Measurements from ENCODE around the gene CCDC141.

CCDC141 gene

GRCh38 chr2:178829981-178830380, 220.0 kb downstream of the CCDC141 start:
- no peak for ATAC-seq

DNA sequence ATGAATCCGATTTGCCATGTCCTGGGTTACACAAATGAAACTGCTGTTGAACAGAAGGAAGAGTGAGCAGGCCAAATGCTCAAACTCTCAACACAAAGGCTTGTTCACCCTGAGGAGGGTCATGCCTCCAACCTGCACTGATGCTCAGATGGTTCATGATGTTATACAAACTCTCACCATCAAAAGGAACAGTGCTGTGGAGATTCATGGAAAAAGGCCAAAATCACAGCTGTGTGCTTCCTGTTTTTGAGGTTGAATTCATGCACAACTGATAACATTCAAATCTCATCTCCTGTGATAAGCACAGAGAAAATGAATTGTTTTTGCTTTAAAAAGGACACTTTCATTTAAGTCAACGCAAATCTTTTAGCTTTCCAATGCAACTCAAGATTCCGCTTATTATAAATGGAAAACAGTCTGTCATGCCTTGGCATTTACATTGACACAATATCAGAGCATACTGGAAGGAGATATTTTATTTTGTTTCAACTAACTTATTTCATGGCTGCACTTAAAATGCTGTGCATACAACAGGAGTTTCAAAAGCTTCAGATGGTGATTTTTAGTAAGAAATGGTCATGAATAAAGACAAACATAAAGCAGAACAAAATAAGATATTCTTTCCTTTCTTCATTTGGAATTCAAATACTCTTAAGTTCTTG, 220.5 kb downstream of the CCDC141 start:
- peaks cover 50% of the 10 kb centered on the region for H3K36me3 Mint-ChIP-seq
- H3K4me3 Mint-ChIP-seq = no peak overlapping the region
- peaks cover 4% of the 10 kb centered on the region for H3K9me3 Mint-ChIP-seq
- no peaks in the 10 kb centered on the region for H3K27me3 Mint-ChIP-seq
- H3K27ac Mint-ChIP-seq = no peak overlapping the region
- ATAC-seq = no peak
- H3K4me1 Mint-ChIP-seq = peaks cover 6% of the 10 kb centered on the region

More at GRCh38 chr2:178829981-178830380, 220.0 kb downstream of the CCDC141 start:
- Mint-ChIP-seq H3K9me3 (peaks cover 4% of the 10 kb centered on the region), H3K4me1 (peaks cover 6% of the 10 kb centered on the region), H3K27me3 (no peaks in the 10 kb centered on the region), H3K27ac (no peak overlapping the region), H3K36me3 (peaks cover 50% of the 10 kb centered on the region), H3K4me3 (no peak overlapping the region)

DNA sequence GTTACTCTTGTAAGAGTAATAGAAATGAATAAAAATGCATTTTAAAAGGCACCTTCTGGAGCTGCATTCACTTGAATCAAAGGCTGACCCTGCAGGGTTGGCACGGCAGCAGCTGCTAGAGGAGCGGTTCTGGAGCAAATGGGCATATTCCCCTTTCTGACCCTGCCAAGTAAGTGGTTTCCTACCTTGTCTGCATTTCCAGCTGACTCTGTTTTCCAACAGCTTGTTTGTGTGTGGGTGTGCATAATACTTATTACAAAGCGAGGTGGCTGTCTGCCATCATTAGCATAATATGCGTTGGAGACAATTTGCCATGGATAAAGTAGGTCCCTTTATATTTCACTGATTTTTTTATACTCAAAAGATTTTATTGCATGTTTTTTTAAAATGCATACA, 221.5 kb downstream of the CCDC141 start:
- ATAC-seq = no peak
- Mint-ChIP-seq H3K27ac (no peak overlapping the region), H3K27me3 (no peaks in the 10 kb centered on the region), H3K36me3 (peaks cover 42% of the 10 kb centered on the region), H3K4me3 (no peak overlapping the region), H3K9me3 (peaks cover 4% of the 10 kb centered on the region), H3K4me1 (peaks cover 6% of the 10 kb centered on the region)

GRCh38 chr2:178827739-178828485, 222.0 kb downstream of the CCDC141 start:
- no peaks in the 10 kb centered on the region for H3K27me3 Mint-ChIP-seq
- no peak overlapping the region for H3K27ac Mint-ChIP-seq
- H3K4me1 Mint-ChIP-seq = peaks cover 6% of the 10 kb centered on the region
- no peak overlapping the region for H3K4me3 Mint-ChIP-seq
- H3K9me3 Mint-ChIP-seq = peaks cover 4% of the 10 kb centered on the region
- no peak for ATAC-seq
- H3K36me3 Mint-ChIP-seq = peaks cover 36% of the 10 kb centered on the region

DNA sequence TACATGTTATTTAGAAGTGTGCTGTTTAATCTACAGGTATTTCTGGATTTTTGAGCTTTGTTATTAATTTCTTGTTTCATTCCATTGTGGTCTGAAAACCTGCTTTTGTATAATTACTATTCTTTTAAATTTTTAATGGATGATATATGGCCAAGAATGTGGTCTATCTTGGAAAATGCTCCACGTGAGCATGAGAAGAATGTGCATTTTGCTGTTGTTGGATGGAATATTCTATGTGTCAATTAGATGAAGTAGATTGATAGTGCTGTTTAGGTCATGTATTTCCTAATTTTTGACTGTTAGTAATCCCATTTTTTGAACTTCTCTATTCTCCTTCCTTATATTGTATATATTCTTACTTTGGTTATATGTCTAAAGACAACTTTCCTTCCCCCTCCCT, 222.8 kb downstream of the CCDC141 start:
- H3K4me1 Mint-ChIP-seq = peaks cover 6% of the 10 kb centered on the region
- no peak for ATAC-seq
- no peak overlapping the region for H3K27ac Mint-ChIP-seq
- no peak overlapping the region for H3K4me3 Mint-ChIP-seq
- peaks cover 4% of the 10 kb centered on the region for H3K9me3 Mint-ChIP-seq
- peaks cover 34% of the 10 kb centered on the region for H3K36me3 Mint-ChIP-seq
- H3K27me3 Mint-ChIP-seq = no peaks in the 10 kb centered on the region

- H3K27me3 Mint-ChIP-seq = no peaks in the 10 kb centered on the region
- no peak overlapping the region for H3K4me3 Mint-ChIP-seq
- no peak overlapping the region for H3K27ac Mint-ChIP-seq
- ATAC-seq = no peak
- H3K36me3 Mint-ChIP-seq = peaks cover 23% of the 10 kb centered on the region
- H3K4me1 Mint-ChIP-seq = peaks cover 8% of the 10 kb centered on the region
- H3K9me3 Mint-ChIP-seq = peaks cover 4% of the 10 kb centered on the region
Measured at GRCh38 chr2:178825183-178825582, 224.8 kb downstream of the CCDC141 start.

DNA sequence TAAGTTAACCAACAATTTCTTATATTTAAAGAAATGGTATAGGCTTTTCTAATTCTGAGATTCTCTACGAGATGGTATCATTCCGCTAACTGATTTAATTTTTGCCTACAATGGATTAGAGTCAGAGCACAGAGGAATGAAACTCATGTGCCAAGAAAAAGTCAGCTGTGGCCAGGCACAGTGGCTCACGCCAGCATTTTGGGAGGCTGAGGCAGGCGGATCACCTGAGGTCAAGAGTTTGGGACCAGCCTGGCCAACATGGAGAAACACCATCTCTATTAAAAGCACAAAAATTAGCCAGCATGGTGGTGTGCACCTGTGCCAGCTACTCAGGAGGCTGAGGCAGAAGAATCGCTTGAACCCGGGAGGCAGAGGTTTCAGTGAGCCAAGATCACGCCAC, 225.8 kb downstream of the CCDC141 start:
- Mint-ChIP-seq H3K27me3 (no peaks in the 10 kb centered on the region), H3K4me1 (peaks cover 9% of the 10 kb centered on the region), H3K4me3 (no peak overlapping the region), H3K36me3 (peaks cover 21% of the 10 kb centered on the region), H3K9me3 (peaks cover 4% of the 10 kb centered on the region), H3K27ac (no peak overlapping the region)
- ATAC-seq = no peak

DNA sequence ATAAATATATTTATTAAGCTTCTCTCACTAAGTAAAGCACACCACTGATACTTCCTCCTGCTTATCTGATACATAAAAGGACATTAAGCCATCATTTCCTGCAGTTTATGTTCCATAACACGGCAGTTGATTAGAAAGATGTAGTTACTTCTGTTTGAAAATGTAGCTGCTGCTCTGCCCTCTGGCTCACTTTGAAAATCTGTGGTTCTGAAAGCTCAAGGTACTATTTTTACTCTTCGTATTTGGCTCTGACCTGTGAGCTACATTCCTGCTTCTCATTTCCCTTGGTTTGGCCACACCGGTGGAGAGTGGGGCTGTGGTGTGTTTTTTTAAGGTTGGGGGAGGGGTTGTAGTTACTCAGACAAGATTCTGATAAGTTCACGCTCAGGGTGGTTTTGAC, 229.9 kb downstream of the CCDC141 start:
- Mint-ChIP-seq H3K27ac (peak overlapping the region; percentile 44), H3K9me3 (no peaks in the 10 kb centered on the region), H3K36me3 (peaks cover 5% of the 10 kb centered on the region), H3K4me3 (no peak overlapping the region), H3K27me3 (no peaks in the 10 kb centered on the region), H3K4me1 (peaks cover 7% of the 10 kb centered on the region)
- ATAC-seq = peak; percentile 58

DNA sequence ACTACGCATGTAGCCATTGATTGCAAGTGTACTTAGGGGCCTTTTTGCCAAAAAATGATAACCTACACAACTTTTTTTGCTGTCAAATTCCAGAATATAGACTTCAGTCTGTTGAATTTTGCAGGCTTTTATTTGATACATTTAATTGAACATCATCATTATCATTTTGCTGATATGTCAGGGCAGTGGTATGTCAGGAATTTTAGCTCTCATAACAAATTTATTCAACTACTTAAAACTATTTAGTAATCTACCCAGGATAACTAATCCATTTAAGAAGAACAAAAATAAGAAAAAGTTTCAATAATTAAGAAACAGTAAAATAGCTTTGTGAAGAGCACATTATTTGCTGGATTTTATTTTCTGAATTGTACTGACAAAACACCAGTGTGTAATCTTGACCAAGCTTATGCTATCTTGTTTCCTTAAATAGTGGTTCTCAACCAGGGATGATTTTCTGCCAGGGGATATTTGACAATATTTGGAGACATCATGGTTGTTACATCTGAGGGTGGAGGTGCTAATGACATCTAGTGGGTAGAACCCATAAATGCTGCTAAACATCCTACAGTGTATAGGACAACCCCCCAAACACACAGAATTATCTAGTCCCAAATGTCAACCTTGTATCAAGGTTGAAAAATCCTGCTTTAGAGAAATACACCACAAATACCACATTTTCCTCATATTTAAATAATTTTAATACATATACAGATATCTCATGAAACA, 230.6 kb downstream of the CCDC141 start:
- H3K4me3 Mint-ChIP-seq = no peak overlapping the region
- no peak overlapping the region for H3K27ac Mint-ChIP-seq
- H3K4me1 Mint-ChIP-seq = peaks cover 7% of the 10 kb centered on the region
- H3K9me3 Mint-ChIP-seq = no peaks in the 10 kb centered on the region
- ATAC-seq = no peak
- H3K36me3 Mint-ChIP-seq = peaks cover 12% of the 10 kb centered on the region
- no peaks in the 10 kb centered on the region for H3K27me3 Mint-ChIP-seq

DNA sequence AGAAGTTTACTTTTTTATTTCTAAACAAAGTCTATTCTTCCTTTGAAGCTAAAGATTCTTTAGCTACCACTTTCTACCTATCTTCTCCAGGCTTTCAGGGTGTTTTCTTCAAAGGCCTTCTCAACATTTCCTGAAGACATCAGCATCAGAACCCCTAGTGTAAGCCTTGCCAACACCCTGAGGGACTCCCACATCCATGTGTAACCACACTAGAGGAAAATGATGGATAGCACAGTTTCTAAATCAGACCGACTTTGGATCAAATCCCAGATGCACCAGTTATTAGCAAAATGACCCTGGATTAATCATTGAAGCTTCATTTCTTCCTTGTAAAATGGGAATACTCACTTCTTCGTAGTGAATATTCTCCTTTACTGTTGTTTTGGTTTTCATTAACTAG, 238.0 kb downstream of the CCDC141 start:
- Mint-ChIP-seq H3K4me3 (no peak overlapping the region), H3K4me1 (no peaks in the 10 kb centered on the region), H3K27me3 (no peaks in the 10 kb centered on the region), H3K27ac (no peak overlapping the region), H3K9me3 (no peaks in the 10 kb centered on the region), H3K36me3 (peaks cover 39% of the 10 kb centered on the region)
- no peak for ATAC-seq

DNA sequence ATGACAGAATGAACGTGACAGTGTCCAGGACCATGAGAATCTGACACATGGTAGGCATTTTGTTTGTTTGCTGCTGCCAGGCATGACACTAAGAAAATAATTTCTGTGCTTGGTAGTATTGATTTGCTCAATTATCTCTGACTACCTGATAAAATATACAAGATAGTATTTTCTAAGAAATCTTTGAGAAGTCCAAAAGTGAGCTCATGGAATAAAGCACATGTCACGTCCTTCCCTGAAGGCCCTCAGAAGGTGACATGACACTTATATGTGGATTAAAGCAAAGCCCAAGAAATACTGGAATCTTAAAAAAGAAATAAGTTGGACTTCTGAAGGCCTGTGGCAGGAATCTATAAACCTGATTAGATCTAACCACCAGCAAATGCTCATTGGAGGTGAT, 238.9 kb downstream of the CCDC141 start:
- Mint-ChIP-seq H3K27me3 (no peaks in the 10 kb centered on the region), H3K4me1 (no peaks in the 10 kb centered on the region), H3K36me3 (peaks cover 35% of the 10 kb centered on the region), H3K27ac (no peak overlapping the region), H3K4me3 (no peak overlapping the region), H3K9me3 (no peaks in the 10 kb centered on the region)
- no peak for ATAC-seq

DNA sequence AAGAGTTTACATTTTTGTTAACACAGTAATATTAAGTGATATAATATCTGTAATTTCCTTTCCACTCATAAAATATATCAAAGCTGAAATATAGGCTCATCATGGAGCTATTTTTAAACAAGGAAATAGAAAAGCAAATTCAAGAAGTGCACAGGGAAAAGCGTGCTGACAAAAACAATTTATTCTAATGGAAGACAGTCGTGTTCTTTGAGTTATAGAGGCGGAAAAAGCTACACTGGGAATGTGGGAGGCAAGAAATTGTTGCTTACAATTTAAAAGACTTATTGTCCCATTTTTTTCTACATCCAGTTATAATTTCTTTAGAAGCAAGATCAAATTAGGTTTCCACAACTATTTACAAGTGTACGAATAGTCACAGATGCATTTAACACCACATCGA, 239.5 kb downstream of the CCDC141 start:
- Mint-ChIP-seq H3K36me3 (peaks cover 33% of the 10 kb centered on the region), H3K27ac (no peak overlapping the region), H3K27me3 (no peaks in the 10 kb centered on the region), H3K4me1 (no peaks in the 10 kb centered on the region), H3K9me3 (no peaks in the 10 kb centered on the region), H3K4me3 (no peak overlapping the region)
- ATAC-seq = no peak

GRCh38 chr2:178807227-178808008, 242.5 kb downstream of the CCDC141 start, which contains the start of gene TTN:
TSS of gene TTN (minus strand) at chr2:178807423. CDS start at chr2:178804642, 2,781 bp downstream.
- no peak for ATAC-seq
- Mint-ChIP-seq H3K4me1 (no peaks in the 10 kb centered on the region), H3K36me3 (peaks cover 9% of the 10 kb centered on the region)

GRCh38 chr2:178806543-178806942, 243.4 kb downstream of the CCDC141 start:
- H3K27ac Mint-ChIP-seq = no peak overlapping the region
- H3K4me1 Mint-ChIP-seq = no peaks in the 10 kb centered on the region
- no peaks in the 10 kb centered on the region for H3K9me3 Mint-ChIP-seq
- H3K4me3 Mint-ChIP-seq = no peak overlapping the region
- no peaks in the 10 kb centered on the region for H3K27me3 Mint-ChIP-seq
- H3K36me3 Mint-ChIP-seq = peaks cover 12% of the 10 kb centered on the region
- no peak for ATAC-seq

More at GRCh38 chr2:178807227-178808008, 242.5 kb downstream of the CCDC141 start, which contains the start of gene TTN:
- Mint-ChIP-seq H3K27ac (no peak within 1 kb of the TSS), H3K27me3 (no peaks in the 10 kb centered on the region), H3K4me3 (no peak within 1 kb of the TSS), H3K9me3 (no peaks in the 10 kb centered on the region)

DNA sequence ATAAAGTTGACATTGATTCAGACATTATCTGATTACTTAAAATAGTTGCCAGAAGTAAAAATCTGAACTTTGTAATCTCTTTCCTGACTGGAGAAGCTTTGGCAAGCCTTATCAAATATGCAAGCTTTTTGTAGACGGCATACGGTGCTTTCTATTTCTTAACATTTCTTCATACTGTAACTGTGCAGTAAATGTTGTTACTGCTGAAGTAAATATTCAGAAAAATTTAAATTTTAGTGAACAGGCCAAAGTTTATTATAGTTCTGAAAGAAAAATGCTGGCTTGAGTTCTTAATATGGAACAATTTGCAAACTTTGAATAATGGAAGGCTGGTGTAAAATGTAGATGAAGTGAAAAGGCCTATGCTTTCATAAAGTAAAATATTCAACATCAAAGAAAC, 244.5 kb downstream of the CCDC141 start:
- Mint-ChIP-seq H3K36me3 (peaks cover 19% of the 10 kb centered on the region), H3K4me3 (no peak overlapping the region), H3K27me3 (no peaks in the 10 kb centered on the region), H3K4me1 (no peaks in the 10 kb centered on the region), H3K9me3 (no peaks in the 10 kb centered on the region), H3K27ac (no peak overlapping the region)
- no peak for ATAC-seq
